Common myeloid progenitor, CD34-positive (primary cell): ENCODE data around the gene CHP1.
A peak's percentile ranks its signal among the peaks of the same experiment; 100 is the strongest.
"Not testable (repeated sequence)": the region's sequence is repeated elsewhere in the genome, so short reads cannot be mapped to it uniquely, and the experiment has no call there.

Source experiments
- CTCF ChIA-PET: fragments of 350-600 bp; sonication (Branson Sonifier 250); formaldehyde crosslinking; loops from one replicate; lab custom pipeline; 2021; ENCODE audit warnings: antibody characterized with exemption; lab: Charles Lee
- POLR2A ChIA-PET: fragments of 350-600 bp; sonication (Branson Sonifier 250); formaldehyde crosslinking; loops from one replicate; lab custom pipeline; 2021; ENCODE audit warnings: antibody characterized with exemption; lab: Charles Lee
- DNase-seq, 3 donors: peaks; one replicate each; pipeline versions ENCODE4 v3.0.0 to v3.0.0-alpha.2; 2013
- H3K27ac ChIP-seq, 2 experiments: 1 replicate in 1 of 2; 2 replicates in 1 of 2; pipeline ENCODE4 v1.7.0; 2013; ENCODE audit warnings: inconsistent platforms in 2 of 2, low read length in 2 of 2, mild to moderate bottlenecking in 2 of 2, low read depth in 1 of 2, moderate library complexity in 1 of 2; ENCODE audit not compliant: severe bottlenecking in 2 of 2, insufficient read depth in 1 of 2, poor library complexity in 1 of 2
- H3K27me3 ChIP-seq, 5 experiments: replicated peaks in 2 of 5; 1 replicate in 3 of 5; 2 replicates in 2 of 5; pipeline versions ENCODE4 v1.6.1 to v1.7.0; 2013; ENCODE audit warnings: low read length in 4 of 5, mild to moderate bottlenecking in 2 of 5, moderate library complexity in 2 of 5, inconsistent platforms in 1 of 5; ENCODE audit not compliant: insufficient read depth in 5 of 5, control insufficient read depth in 4 of 5
- H3K36me3 ChIP-seq, 4 experiments: 1 replicate in 2 of 4; 2 replicates in 2 of 4; pipeline versions ENCODE4 v1.6.1 to v1.7.0; 2013; ENCODE audit warnings: low read length in 3 of 4, control low read depth in 1 of 4, mild to moderate bottlenecking in 1 of 4; ENCODE audit not compliant: control insufficient read depth in 4 of 4, insufficient read depth in 4 of 4
- H3K4me1 ChIP-seq, 4 experiments: 1 replicate in 3 of 4; 2 replicates in 1 of 4; pipeline versions ENCODE4 v1.6.1 to v1.7.1; 2013; ENCODE audit warnings: low read length in 3 of 4, mild to moderate bottlenecking in 3 of 4, control low read depth in 1 of 4, inconsistent platforms in 1 of 4, moderate library complexity in 1 of 4; ENCODE audit not compliant: control insufficient read depth in 4 of 4, insufficient read depth in 4 of 4; ENCODE audit errors: control extremely low read depth in 1 of 4
- H3K4me3 ChIP-seq, 7 experiments: 1 replicate in 4 of 7; 2 replicates in 3 of 7; pipeline versions ENCODE4 v1.5.1 to v1.7.0; 2013; ENCODE audit warnings: mild to moderate bottlenecking in 7 of 7, low read length in 6 of 7, moderate library complexity in 6 of 7, inconsistent platforms in 2 of 7, low read depth in 2 of 7, control low read depth in 1 of 7; ENCODE audit not compliant: insufficient read depth in 4 of 7, control insufficient read depth in 1 of 7; ENCODE audit errors: extremely low read depth in 1 of 7
- H3K9me3 ChIP-seq, 5 experiments: 1 replicate in 4 of 5; 2 replicates in 1 of 5; pipeline versions ENCODE4 v1.6.1 to v1.7.1; 2013; ENCODE audit warnings: low read length in 4 of 5, mild to moderate bottlenecking in 2 of 5, inconsistent platforms in 1 of 5, low read depth in 1 of 5, moderate library complexity in 1 of 5; ENCODE audit not compliant: control insufficient read depth in 4 of 5, insufficient read depth in 2 of 5; ENCODE audit errors: control extremely low read depth in 1 of 5
- WGBS: methylation state at CpG from one replicate; pipeline ENCODE4 v1.1.5; 2013; ENCODE audit not compliant: insufficient coverage; 5-methylcytosine and 5-hydroxymethylcytosine counted together

The CHP1 gene

GRCh38 chr15:41233367-41233771 is 2.3 kb downstream of the CHP1 start:
- ChIA-PET POLR2A (no interaction called here), CTCF (interaction anchor here (0.9 to 1.5 kb wide), 2 partner anchors 9 to 327 kb away, joined by 3 read pairs; no protein-coding TSS in a partner anchor)
- no peaks in the 10 kb centered on the region for H3K27me3 ChIP-seq
- DNase-seq, result peak in 2 of 3 donors; percentile 10 to 24
- H3K4me1 ChIP-seq, result peaks cover 7 to 23% (median 10%) of the 10 kb centered on the region in 4 experiments
- H3K4me3 ChIP-seq, result no peak overlapping the region
- peaks cover 0 to 2% (median 0%) of the 10 kb centered on the region in 4 experiments for H3K36me3 ChIP-seq
- H3K27ac ChIP-seq, result no peak overlapping the region
- H3K9me3 ChIP-seq, result no peaks in the 10 kb centered on the region
- 92% methylated on average over 1 of the region's 1 CpG for WGBS

GRCh38 chr15:41235228-41235627 is 4.2 kb downstream of the CHP1 start:
- POLR2A ChIA-PET, H3K4me3 ChIP-seq, H3K36me3 ChIP-seq, H3K9me3 ChIP-seq, H3K27ac ChIP-seq, DNase-seq, H3K27me3 ChIP-seq: not testable (repeated sequence)
- CTCF ChIA-PET, result interaction anchor here (1.0 kb wide), 1 partner anchor 14 kb away, joined by 5 read pairs; no protein-coding TSS in a partner anchor
- 100% methylated on average over 2 of the region's 5 CpGs for WGBS
- peaks cover 7 to 23% (median 13%) of the 10 kb centered on the region in 4 experiments for H3K4me1 ChIP-seq

- Histone ChIP-seq H3K4me3 (no peak overlapping the region), H3K36me3 (peaks cover 0 to 2% (median 0%) of the 10 kb centered on the region in 4 experiments), H3K9me3 (no peaks in the 10 kb centered on the region), H3K27me3 (no peaks in the 10 kb centered on the region), H3K4me1 (peaks cover 3 to 17% (median 12%) of the 10 kb centered on the region in 4 experiments), H3K27ac (no peak overlapping the region)
- ChIA-PET CTCF (interaction anchor here (3.2 kb wide), 1 partner anchor 12 kb away, joined by 8 read pairs; no protein-coding TSS in a partner anchor), POLR2A (interaction anchor here (0.9 kb wide), 1 partner anchor 23 kb away, joined by 4 read pairs; no protein-coding TSS in a partner anchor)
- DNase-seq, result no peak
Observed at GRCh38 chr15:41235929-41236328, 4.9 kb downstream of the CHP1 start.

GRCh38 chr15:41238100-41238499 is 7.0 kb downstream of the CHP1 start:
- H3K27me3 ChIP-seq, result no peaks in the 10 kb centered on the region
- CTCF ChIA-PET, result interaction anchor here (0.5 to 3.2 kb wide), 2 partner anchors 10 to 14 kb away, joined by 3 to 8 read pairs; no protein-coding TSS in a partner anchor
- no peak for DNase-seq
- POLR2A ChIA-PET, result no interaction called here
- peaks cover 0 to 9% (median under 1%) of the 10 kb centered on the region in 4 experiments for H3K36me3 ChIP-seq
- no peak overlapping the region for H3K4me3 ChIP-seq
- H3K4me1 ChIP-seq, result peaks cover 0 to 14% (median 0%) of the 10 kb centered on the region in 4 experiments
- H3K27ac ChIP-seq, result no peak overlapping the region
- WGBS, result 80% methylated on average over 2 of the region's 5 CpGs
- H3K9me3 ChIP-seq, result no peaks in the 10 kb centered on the region

DNA sequence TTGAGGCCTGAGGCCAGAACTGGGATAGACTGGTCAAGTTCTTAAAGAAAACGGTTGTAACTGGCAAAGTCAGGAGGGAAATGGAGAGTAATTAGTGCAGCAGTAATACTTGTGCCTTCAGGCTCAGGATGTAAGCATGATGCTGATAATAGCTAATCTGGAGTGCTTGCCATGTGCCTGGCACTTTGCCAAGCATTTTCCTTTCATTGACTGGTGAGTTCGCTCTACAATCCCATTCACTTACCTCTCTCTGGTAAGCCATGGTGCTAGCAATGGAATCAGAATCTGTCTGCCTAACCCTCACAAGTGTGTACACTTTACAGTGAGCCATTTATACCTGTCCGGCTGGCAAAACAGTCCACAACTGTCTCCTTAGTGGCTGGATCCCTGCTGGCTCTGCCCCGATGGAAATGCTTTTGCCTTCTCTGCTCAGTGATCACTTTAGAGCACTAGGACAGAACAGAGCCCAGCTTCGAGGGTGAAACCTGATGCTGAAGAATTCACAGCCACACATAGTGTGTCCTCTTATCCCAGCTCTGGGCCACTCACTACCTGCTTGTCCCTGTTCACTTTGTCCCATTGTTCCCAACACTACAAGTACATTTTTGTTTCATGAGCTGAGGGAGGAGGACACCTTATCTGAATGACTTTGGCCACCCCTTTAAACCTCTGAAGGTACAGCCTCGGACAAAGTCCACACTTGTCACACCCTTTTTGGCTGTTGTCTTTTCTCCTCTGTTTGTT is 10.3 kb downstream of the CHP1 start:
- WGBS, result 63% methylated on average over 6 of the region's 6 CpGs
- Histone ChIP-seq H3K27me3 (no peaks in the 10 kb centered on the region), H3K36me3 (peaks cover 0 to 12% (median 4%) of the 10 kb centered on the region in 4 experiments), H3K4me1 (peaks cover 0 to 14% (median 0%) of the 10 kb centered on the region in 4 experiments), H3K4me3 (no peak overlapping the region), H3K9me3 (no peaks in the 10 kb centered on the region), H3K27ac (no peak overlapping the region)
- CTCF ChIA-PET, result interaction anchor here (0.6 to 0.8 kb wide), 2 partner anchors 49 to 539 kb away, joined by 3 read pairs; no protein-coding TSS in a partner anchor
- DNase-seq, result peak; percentile 76 to 86 (median 79)
- POLR2A ChIA-PET, result interaction anchor here (1.1 kb wide), 1 partner anchor 10 kb away, joined by 4 read pairs; the partner anchor contains the start of genes CHP1 and EXD1

GRCh38 chr15:41250745-41251144 is 19.7 kb downstream of the CHP1 start:
- POLR2A ChIA-PET, H3K27ac ChIP-seq, H3K9me3 ChIP-seq, DNase-seq, H3K4me1 ChIP-seq, H3K36me3 ChIP-seq, H3K4me3 ChIP-seq, H3K27me3 ChIP-seq: not testable (repeated sequence)
- WGBS, result 100% methylated on average over 4 of the region's 8 CpGs
- CTCF ChIA-PET, result interaction anchor here (0.6 kb wide), 1 partner anchor 110 kb away, joined by 5 read pairs; no protein-coding TSS in a partner anchor

DNA sequence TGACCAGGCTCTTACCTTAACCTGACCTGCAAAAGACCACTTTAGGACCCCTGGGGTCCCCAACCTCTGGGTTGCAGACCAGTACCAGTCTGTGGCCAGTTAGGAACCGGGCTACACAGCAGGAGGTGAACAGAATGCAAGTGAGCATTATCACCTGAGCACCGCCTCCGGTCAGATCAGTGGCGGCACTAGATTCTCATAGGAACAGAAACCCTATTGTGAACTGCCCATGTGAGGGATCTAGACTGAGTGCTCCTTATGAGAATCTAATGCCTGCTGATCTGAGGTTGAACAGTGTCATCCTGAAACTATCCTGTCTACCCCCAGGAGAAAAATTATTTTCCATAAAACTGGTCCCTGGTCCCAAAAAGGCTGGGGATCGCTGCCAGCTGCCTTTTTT is 20.3 kb downstream of the CHP1 start:
- H3K9me3 ChIP-seq, result no peaks in the 10 kb centered on the region
- DNase-seq, result no peak
- no peak overlapping the region for H3K4me3 ChIP-seq
- H3K27me3 ChIP-seq, result no peaks in the 10 kb centered on the region
- H3K36me3 ChIP-seq, result peaks cover 0 to 5% (median 3%) of the 10 kb centered on the region in 4 experiments
- H3K4me1 ChIP-seq, result peaks cover 0 to 5% (median 1%) of the 10 kb centered on the region in 4 experiments
- WGBS, result 100% methylated on average over 5 of the region's 5 CpGs
- CTCF ChIA-PET, result interaction anchor here (0.6 kb wide), 1 partner anchor 67 kb away, joined by 3 read pairs; no protein-coding TSS in a partner anchor
- no peak overlapping the region for H3K27ac ChIP-seq
- POLR2A ChIA-PET, result no interaction called here
